HG03159 (cell line): Measurements from ENCODE around the gene PLEK.

Experiments
- ATAC-seq: cut with Tn5 transposase; IDR thresholded peaks from one replicate; pipeline ENCODE4 v1.9.1; 2021; ENCODE audit warnings: mild to moderate bottlenecking, moderate library complexity; ENCODE audit not compliant: unreplicated experiment

Gene PLEK

GRCh38 chr2:68414452-68414851, 49.4 kb downstream of the PLEK start:
- no peak for ATAC-seq

GRCh38 chr2:68414876-68415275, 49.8 kb downstream of the PLEK start:
- no peak for ATAC-seq

GRCh38 chr2:68415521-68415920, 50.4 kb downstream of the PLEK start:
- no peak for ATAC-seq

DNA sequence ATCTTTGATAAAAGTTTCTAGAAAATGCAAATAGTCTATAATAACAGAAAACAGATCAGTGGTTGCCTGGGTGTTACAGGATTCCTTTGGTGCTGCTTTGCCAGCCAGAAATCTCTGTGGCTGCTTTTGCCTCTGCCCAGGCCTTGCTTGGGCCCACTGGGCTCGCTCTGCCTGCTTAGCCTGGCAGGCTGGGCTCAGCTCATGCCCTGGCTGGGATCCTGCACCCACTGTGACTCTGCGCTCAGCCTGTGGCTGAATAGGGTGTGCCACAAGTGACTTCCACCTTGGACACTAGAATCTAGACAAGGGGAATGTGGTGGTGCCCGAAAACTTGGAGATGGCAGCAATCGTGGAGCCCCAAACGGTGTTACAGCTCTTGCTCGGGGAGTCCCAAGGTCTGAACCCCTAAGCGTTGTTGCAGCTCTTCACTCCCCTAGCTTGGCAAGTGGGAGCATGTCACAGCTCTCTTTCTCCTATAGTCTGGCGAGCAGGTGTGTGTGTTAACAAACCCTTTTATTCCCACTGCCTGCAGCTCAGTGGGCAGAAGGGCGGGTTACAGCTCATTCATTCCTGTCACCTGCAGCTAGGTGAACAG, 51.1 kb downstream of the PLEK start:
- no peak for ATAC-seq

GRCh38 chr2:68417926-68418325, 52.8 kb downstream of the PLEK start:
- ATAC-seq = no peak

DNA sequence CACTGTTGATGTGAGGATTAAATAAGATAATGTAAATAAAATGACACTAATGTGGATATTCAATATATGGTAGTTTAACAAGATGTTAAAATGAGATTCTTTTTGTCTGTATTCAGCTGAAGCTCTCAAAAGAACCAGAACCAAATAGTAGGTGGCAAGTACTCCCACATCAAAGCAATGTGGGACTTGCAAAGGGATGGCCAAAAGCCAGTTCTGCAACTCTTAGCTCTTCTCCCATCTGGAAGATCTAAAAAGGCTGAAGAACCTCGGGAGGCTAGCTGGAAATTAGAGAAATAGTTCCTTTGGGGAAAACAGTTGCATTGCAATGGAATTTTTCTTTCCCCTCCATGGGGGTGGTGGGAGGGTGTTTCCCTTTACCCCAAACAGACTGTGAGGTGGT, 53.3 kb downstream of the PLEK start:
- ATAC-seq = no peak

DNA sequence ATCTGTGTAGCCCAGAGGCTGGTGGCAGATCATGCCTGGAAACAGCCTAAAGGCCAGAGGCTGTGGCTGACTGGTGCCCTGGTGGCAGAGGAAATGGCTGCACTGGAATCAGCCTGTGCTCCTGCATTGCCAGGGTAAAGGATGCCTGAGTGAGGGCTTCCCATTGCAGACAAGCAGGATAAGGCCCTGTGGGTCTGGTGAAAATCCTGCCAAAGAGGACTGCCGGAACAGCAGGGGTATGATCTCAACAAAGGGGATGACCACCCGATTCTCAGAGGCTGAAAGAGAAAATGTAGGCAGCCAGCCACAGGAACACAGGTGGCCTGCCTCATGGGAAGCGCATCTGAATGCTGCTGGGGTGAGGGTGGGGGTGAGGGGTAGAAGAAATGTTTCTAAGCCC, 53.8 kb downstream of the PLEK start:
- no peak for ATAC-seq

GRCh38 chr2:68420254-68420910, 55.3 kb downstream of the PLEK start:
- ATAC-seq = no peak

- peak; percentile 82 for ATAC-seq
Measured at GRCh38 chr2:68423966-68424650, 59.0 kb downstream of the PLEK start.

- no peak for ATAC-seq
Measured at GRCh38 chr2:68425503-68425902, 60.4 kb downstream of the PLEK start.

GRCh38 chr2:68426446-68426845, 61.4 kb downstream of the PLEK start:
- ATAC-seq = no peak

DNA sequence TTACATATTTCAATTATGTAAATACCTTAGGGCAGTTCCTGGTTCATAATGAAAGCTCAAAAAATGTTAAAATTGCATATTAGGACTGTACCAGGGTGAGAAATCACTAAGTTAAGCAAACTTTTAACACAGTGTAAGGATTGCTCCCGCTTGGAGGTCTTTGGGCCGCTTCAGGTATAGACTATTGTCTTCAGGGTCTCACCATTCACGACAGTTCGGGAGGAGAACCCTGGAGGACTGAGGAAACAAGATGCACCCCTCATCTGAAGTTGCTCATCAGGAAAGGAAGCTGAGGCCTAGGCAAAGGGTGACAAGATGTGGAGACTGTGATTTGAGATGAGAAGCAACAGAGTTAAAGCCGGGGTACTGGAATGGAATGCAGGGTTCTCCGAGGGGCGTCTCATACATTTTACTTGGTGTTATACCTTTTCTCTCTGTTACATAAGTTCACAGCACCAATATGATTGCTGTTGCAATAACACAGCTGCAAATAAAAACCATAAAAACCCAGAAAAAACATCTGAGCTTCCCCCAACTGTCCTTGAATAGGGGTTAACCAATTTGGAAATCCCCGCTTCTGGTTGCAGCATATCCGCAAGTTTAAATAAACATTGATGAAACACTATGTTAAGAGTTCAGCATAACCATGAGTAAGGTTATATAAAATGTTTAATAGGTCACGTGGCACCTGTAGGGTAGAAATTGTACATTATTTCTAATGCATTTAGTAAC, 61.9 kb downstream of the PLEK start:
- ATAC-seq = peak; percentile 32

- no peak for ATAC-seq
Measured at GRCh38 chr2:68428126-68428525, 63.0 kb downstream of the PLEK start.

DNA sequence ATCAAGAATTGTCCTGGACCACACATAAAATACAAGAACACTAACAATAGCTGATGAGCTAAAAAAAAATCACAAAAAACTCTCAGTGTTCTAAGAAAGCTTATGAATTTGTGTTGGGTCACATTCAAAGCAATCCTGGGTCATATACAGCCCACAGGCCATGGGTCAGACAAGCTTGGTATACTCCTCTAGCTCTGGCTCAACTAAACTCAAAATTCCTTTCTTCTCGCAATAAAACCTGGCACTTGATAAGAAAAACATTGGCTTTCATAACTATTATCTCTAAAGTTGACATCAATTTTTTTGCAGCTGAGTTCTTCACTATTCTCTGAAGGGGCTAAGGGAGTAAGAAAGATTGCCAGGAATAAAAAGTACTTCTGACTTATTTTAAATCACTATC, 63.7 kb downstream of the PLEK start:
- ATAC-seq = no peak

DNA sequence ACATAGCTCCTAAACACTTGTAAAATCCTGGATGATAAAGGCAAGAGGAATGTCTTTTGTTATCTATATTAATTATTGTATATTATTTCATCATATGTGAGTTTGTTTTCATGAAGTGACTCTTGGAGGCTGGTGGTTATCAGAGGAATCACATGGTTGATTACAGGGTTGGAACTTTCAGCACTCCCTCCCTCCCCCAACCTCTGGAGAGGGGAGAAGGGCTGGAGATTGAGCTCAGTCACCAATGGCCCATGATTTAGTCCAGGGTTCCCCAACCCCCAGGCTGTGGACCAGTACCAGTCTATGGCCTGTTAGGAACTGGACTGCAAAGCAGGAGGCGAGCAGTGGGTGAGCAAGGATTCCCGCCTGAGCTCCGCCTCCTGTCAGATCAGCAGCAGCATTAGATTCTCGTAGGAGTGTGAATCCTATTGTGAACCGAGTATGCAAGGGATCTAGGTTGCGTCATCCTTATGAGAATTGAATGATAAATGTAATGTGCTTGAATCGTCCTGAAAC, 64.3 kb downstream of the PLEK start:
- ATAC-seq = no peak

DNA sequence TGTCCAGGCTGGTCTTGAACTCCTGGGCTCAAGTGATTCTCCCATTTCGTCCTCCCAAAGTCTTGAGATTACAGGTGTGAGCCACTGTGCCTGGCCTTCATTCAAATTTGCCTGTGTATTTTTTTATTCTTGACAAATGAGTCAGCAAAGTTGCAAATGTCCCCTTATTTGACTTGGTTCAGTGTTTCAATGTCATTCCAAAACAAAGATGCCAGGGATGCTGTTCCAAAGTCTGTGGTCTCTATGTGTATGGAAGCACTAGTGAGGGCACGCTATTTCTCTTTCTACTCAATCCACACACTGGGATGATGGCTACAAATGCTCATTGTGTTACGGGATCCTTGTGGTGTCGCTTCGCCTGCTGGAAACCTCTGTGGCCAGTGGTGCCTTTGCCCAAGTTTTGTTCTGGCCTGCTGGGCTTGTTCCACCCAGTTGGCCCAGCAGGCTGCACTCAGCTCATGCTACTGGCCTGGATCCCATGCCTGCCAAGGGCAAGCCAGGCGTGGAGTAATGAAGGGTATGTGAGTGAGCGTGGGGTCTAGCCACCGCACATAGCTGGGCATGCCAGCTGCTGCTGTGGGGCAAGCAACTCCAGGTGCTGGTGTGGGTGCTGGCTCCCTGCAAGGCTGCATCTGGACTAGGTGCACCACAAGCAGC, 66.4 kb downstream of the PLEK start:
- no peak for ATAC-seq

DNA sequence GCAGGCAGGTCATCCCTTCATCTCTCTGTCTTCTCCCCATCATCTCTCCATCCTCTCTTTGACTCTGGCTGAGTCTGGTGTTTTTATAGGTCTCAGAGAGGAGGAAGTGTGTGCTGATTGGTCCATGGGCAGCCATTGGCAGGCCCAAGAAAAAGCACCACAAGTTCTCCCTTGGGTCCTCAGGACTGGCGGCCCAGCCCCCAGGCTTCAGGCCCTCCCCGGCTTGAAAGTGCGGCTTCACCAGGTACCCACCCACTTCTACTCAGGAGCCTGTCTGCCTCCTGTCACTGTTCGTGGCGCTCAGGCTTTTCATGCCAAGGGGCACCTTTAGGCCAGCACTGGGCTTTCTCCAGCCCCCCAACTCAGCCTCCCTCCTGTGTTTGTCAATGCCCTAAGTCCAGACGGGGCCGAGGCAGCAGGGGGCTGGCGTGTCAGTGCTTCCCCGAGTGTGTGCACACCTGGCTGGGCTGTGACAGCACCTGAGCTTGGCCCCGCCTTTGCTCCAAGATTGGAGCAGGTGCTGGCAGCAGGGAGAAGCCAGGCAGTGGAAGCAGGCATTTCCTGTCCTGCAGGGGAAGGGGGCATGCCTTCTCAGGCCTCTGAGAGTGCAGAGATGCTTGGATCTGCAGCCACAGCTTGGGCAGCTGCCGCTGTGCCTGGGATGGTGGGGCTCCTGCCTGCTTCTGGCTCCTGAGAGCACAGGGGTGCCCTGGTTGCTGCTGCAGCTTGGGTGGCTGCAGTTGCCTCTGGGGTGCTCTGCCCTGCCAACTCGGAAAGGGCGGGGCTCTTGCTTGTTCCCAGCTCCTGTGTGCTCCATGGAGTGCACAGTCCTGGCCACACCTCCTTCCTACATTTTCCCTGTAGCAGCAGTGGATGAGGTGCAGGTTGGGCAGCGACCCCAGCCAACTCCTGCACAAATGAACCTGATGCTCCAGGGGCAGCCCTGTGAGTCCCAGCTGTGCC, 67.9 kb downstream of the PLEK start:
- no peak for ATAC-seq

DNA sequence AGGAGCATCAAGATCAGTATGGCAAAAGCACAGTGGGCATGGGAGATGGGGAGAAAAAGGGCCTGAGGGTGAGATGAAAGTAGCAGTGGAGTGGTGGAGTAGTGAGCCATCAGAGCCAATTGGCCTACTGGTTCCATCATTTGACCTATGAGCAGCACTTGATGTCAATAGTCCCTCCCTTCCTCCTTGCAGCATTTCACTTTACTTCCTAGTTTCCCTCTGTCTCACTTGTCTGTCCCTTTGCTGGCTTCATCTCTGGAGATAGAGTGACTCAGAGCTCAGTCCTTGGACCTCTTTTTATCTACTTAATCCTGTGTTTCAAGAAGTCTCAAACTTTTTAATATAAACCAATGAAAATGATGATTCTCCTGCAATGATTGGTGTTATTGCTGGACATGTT, 69.9 kb downstream of the PLEK start:
- ATAC-seq = no peak

- ATAC-seq = no peak
Measured at GRCh38 chr2:68435615-68436014, 70.5 kb downstream of the PLEK start.

GRCh38 chr2:68436270-68436669, 71.2 kb downstream of the PLEK start:
- no peak for ATAC-seq
